Measurements from ENCODE around the gene NXN.
"Not testable (repeated sequence)": the region's sequence is repeated elsewhere in the genome, so short reads cannot be mapped to it uniquely, and the experiment has no call there.

NXN gene

DNA sequence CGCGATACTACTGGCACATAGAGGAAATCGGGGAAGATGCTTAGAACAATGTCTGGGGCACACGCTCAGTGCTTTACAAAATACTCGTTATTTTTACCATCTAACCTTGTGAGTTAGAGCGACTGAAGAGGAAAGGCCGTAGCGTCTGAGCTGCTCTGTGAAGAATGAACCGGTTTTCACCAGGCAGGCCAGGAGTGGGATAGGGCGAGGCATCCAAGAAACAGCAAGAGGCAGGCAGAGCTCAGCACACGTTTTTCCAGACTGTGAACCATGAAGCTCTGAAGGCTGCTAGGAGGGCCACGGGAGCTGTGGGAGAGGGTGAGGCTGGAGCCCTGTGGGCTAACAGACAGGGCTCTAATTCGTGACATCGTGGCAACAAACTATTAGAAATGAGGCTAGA, 101.9 kb downstream of the NXN start:
- Mint-ChIP-seq H3K9me3 (no peaks in the 10 kb centered on the region), H3K27ac (no peak overlapping the region), H3K4me1 (peaks cover 2 to 11% of the 10 kb centered on the region in 2 donors), H3K27me3 (peaks cover 36 to 37% of the 10 kb centered on the region in 2 donors), H3K36me3 (no peaks in the 10 kb centered on the region), H3K4me3 (no peak overlapping the region)
- DNase-seq (no peak), ATAC-seq (replicated peaks) (no peak)

DNA sequence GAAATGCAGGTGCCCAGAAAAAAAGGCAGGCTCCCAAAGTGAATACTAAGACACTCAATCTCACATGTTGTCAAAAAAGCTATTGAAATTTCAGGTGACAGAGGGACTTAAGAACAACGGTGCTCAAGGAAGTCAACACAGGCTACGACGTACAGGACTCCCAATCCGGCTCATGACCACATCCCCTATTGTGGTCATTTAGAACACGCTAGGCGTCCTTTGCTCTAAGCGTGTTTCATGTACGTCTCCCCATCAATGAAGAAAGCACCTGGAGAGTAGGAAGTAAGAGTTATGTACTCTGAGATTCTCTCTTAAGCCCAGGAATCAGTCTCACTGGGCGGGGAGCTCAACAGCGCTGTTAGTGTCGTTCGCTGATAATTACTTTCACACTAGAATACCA, 103.3 kb downstream of the NXN start:
- peaks cover 2 to 11% of the 10 kb centered on the region in 2 donors for H3K4me1 Mint-ChIP-seq
- no peak overlapping the region for H3K4me3 Mint-ChIP-seq

DNA sequence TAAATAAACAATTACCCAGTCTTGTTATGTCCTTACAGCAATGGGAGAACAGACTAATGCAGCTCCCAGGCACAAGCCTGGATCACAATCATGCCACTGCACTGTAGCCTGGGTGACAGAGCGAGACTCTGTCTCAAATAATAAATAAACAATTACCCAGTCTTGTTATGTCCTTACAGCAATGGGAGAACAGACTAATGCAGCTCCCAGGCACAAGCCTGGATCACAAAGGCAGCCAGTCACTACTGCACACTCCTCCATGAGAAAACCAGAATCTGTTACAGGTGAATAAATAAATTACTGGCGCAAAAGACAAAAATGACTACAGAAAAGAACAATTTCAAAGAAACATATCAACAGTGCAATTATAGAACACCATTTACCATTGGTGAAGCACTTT, 105.0 kb downstream of the NXN start:
- not testable (repeated sequence) for DNase-seq; H3K27ac Mint-ChIP-seq; ATAC-seq (replicated peaks); H3K9me3 Mint-ChIP-seq; H3K36me3 Mint-ChIP-seq; H3K4me1 Mint-ChIP-seq; H3K4me3 Mint-ChIP-seq
- H3K27me3 Mint-ChIP-seq = peaks cover 36 to 44% of the 10 kb centered on the region in 2 donors

More for the DNA sequence above, 103.3 kb downstream of the NXN start:
- peaks cover 0 to 3% of the 10 kb centered on the region in 2 donors for H3K36me3 Mint-ChIP-seq
- ATAC-seq (replicated peaks) (peak; percentile 80 to 90), DNase-seq (peak; percentile 4)
- no peak overlapping the region for H3K27ac Mint-ChIP-seq
- H3K27me3 Mint-ChIP-seq = peaks cover 40% of the 10 kb centered on the region in 2 donors
- peaks cover 0 to 2% of the 10 kb centered on the region in 2 donors for H3K9me3 Mint-ChIP-seq

DNA sequence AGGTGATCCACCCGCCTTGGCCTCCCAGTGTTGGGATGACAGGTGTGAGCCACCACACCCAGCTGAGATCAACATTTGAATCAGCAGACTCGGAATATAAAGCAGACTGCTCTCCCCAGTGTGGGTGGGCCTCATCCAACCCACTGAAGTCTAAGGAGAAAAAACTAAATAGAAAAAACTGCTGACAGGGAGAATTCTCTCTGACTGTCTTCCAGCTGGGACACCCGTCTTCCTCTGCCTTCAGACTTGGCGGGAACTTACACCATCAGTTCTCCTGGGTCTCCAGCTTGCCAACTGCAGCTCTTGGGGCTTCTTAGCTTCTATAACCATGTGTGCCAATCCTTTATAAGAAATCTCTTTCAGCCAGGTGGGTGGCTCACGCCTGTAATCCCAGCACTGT, 106.7 kb downstream of the NXN start:
- no peak overlapping the region for H3K27ac Mint-ChIP-seq
- no peak overlapping the region for H3K4me3 Mint-ChIP-seq
- peaks cover 0 to 3% of the 10 kb centered on the region in 2 donors for H3K36me3 Mint-ChIP-seq
- DNase-seq (no peak), ATAC-seq (replicated peaks) (no peak)
- peaks cover 47 to 55% of the 10 kb centered on the region in 2 donors for H3K27me3 Mint-ChIP-seq
- H3K4me1 Mint-ChIP-seq = peaks cover 4% of the 10 kb centered on the region in 2 donors
- peaks cover 0 to 2% of the 10 kb centered on the region in 2 donors for H3K9me3 Mint-ChIP-seq

DNA sequence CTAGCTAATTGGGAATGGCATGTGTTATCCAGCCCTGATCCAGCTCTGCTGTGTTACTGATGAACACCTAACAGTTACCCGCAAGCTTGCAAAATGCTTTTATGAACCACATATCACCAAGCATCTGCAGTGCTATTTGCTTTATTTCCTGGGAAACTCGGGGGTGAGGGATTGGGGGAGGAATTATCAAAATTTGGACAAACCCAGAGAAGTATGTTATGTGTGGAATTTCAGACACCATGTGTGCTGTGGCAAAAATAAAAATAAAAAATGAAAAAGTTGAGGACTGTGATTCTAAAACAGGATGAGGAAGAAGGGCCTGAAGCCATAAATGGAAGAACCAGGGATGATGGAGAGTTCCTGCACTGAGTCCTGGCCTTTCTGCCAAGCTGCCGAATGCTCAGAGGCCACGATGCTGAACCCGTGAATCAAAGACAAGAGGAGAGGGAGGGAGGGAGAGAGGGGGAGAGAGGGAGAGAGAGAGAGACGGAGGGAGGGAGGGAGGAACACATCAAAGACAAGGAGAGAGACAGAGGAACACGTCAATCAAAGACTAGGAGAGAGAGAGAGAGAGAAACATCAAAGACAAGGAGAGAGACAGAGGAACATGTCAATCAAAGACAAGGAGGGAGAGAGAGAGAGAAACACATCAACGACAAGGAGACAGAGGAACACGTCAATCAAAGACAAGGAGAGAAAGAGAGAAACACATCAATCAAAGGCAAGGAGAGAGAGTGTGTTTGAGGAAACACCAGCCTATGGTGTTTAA, 107.6 kb downstream of the NXN start:
- H3K36me3 Mint-ChIP-seq = peaks cover 0 to 3% of the 10 kb centered on the region in 2 donors
- no peak for DNase-seq
- peaks cover 44 to 48% of the 10 kb centered on the region in 2 donors for H3K27me3 Mint-ChIP-seq
- peaks cover 4% of the 10 kb centered on the region in 2 donors for H3K4me1 Mint-ChIP-seq
- H3K27ac Mint-ChIP-seq = no peak overlapping the region
- no peak for ATAC-seq (replicated peaks)
- no peak overlapping the region for H3K4me3 Mint-ChIP-seq
- H3K9me3 Mint-ChIP-seq = peaks cover 0 to 2% of the 10 kb centered on the region in 2 donors

DNA sequence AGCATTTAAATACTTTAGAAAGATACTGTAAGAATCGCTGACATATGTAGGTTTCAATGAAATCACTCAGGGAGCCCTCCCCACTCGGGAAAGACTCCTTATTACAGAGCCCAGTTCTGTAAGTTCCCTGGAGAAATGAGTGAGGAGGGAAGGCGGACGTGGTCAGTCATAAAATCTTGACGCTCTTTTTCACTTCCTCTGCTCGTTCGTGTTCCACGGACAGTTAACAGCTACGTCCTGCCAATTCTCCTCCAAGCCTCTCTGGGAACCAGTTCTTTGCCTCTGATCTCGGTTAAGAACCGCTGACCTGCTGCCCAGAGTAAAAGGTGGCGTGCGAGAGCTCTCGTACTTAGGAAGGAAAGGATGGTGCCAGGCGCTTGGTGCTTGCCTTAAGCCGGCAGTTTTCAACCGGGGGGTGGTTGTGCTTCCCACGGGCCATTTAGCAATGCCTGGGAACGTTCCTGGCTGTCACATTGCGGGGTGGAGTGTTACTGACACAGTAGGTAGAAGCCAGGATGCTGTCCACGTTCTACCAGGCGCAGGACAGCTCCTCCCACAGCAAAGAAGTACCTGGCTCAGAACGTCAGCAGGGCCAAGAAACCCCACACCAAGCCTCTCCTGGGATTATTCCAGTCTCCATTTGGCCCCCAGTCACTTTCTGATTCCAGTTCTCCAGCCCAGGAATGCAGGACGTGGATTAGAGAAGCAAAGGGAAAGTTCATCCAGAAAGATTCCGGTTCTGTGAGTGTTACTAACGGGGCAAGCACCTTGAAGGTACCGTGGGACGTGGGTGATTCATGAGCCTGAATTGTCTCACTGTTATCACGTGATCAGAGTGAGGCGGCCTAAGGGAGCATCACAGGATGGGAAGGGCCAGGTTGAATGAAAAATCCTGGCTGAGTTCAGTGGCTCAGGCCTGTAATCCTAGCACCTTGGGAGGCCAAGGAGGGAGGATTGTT, 109.7 kb downstream of the NXN start:
- DNase-seq = no peak
- Mint-ChIP-seq H3K9me3 (peaks cover 0 to 2% of the 10 kb centered on the region in 2 donors), H3K27ac (no peak overlapping the region), H3K4me3 (no peak overlapping the region), H3K4me1 (peaks cover 0 to 2% of the 10 kb centered on the region in 2 donors), H3K27me3 (peaks cover 32 to 42% of the 10 kb centered on the region in 2 donors), H3K36me3 (peaks cover 0 to 3% of the 10 kb centered on the region in 2 donors)
- ATAC-seq (replicated peaks) = no peak

DNA sequence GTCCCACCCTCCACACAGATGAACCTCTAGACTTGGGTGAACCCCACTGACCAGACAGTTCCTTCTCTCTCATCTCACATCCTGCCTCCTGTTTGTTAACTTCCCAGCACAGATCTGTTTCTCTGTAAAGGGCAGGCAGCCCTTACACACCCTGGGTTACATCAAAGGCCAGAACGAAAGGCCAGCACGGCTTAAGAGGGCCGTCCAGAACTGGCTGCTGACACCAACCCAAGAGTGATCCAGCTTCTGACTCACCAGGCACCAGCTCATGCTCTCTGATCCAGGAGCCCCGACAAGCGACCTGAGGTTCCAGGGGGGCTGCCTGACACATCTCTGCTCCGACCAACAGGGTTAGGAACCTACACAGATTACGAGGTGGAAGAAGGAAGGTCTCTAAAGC, 110.5 kb downstream of the NXN start:
- H3K9me3 Mint-ChIP-seq = peaks cover 0 to 2% of the 10 kb centered on the region in 2 donors
- H3K4me1 Mint-ChIP-seq = peaks cover 0 to 2% of the 10 kb centered on the region in 2 donors
- H3K27me3 Mint-ChIP-seq = peaks cover 37 to 44% of the 10 kb centered on the region in 2 donors
- H3K27ac Mint-ChIP-seq = no peak overlapping the region
- ATAC-seq (replicated peaks) (no peak), DNase-seq (no peak)
- H3K4me3 Mint-ChIP-seq = no peak overlapping the region
- peaks cover 0 to 3% of the 10 kb centered on the region in 2 donors for H3K36me3 Mint-ChIP-seq

DNA sequence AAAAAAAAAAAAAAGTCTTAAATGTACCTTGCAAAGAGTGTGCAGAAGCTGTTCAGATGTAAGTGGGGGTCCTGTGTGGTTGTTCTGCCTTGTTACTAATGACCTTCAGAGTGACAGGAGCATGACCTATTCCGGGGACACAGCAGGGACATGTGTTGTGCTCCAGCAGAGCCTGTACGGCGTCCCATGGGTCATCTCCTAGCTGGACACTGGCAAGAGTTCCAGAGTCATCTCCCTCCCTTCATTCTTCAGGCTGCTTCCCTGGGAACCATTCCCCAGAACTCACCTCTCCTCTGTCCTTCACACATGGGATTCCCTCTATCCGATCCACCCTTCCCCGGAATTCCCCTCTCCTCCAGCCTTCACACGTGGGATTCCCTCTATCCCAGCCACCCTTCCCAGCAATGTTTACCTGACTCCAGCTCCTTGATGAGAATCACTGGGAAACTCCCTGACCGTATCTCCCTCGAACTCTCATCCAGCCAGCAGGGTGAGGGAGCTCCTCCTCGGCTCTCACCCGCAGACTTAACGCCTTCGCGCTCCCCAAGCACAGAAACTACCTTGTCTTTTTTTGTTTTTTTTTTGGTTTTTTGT, 111.6 kb downstream of the NXN start:
- no peak for ATAC-seq (replicated peaks)
- H3K9me3 Mint-ChIP-seq = peaks cover 0 to 2% of the 10 kb centered on the region in 2 donors
- peaks cover 0 to 2% of the 10 kb centered on the region in 2 donors for H3K4me1 Mint-ChIP-seq
- H3K36me3 Mint-ChIP-seq = peaks cover 0 to 3% of the 10 kb centered on the region in 2 donors
- H3K27me3 Mint-ChIP-seq = peaks cover 40 to 44% of the 10 kb centered on the region in 2 donors
- no peak for DNase-seq
- H3K4me3 Mint-ChIP-seq = no peak overlapping the region
- no peak overlapping the region for H3K27ac Mint-ChIP-seq

DNA sequence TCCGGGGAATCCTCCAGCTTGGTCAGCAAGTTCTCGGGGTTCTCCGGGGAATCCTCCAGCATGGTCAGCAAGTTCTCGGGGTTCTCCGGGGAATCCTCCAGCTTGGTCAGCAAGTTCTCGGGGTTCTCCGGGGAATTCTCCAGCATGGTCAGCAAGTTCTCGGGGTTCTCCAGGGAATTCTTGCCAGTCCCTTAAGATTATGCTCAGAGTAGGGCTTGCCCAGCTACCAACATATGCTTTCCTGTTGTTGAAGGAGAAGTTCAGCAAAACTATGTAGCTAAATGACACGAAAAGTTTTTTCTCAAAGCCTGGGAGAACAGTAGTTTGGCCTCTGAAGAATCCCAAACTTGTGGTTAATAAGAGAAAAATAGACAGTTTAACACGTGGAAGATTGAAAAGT, 112.3 kb downstream of the NXN start:
- H3K9me3 Mint-ChIP-seq; H3K4me1 Mint-ChIP-seq; H3K4me3 Mint-ChIP-seq; H3K36me3 Mint-ChIP-seq; ATAC-seq (replicated peaks); DNase-seq; H3K27ac Mint-ChIP-seq: not testable (repeated sequence)
- H3K27me3 Mint-ChIP-seq = peaks cover 37 to 41% of the 10 kb centered on the region in 2 donors

DNA sequence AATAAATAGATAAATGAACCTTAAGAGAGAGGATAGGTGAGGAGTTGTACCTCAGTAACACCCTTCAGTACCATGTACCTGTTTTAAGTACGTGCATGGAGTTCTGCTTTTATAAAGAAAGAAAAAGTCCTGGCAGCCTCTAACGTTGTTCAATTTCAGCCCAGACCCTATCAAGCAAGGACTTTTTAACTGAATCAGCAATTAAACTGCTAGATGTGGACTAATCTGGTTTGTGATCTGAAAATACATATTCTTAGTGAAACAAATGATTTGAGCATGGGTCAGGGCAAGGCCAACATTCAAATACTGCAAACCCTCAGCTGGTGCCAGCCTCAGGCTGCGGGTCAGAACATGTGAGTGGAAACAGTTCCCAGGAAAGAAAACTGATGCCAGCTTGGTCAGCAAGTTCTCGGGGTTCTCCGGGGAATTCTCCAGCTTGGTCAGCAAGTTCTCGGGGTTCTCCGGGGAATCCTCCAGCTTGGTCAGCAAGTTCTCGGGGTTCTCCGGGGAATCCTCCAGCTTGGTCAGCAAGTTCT, 112.9 kb downstream of the NXN start:
- ATAC-seq (replicated peaks) (no peak), DNase-seq (no peak)
- Mint-ChIP-seq H3K27me3 (peaks cover 32 to 35% of the 10 kb centered on the region in 2 donors), H3K4me3 (no peak overlapping the region), H3K36me3 (no peaks in the 10 kb centered on the region), H3K9me3 (no peaks in the 10 kb centered on the region), H3K27ac (no peak overlapping the region), H3K4me1 (peaks cover 0 to 2% of the 10 kb centered on the region in 2 donors)

DNA sequence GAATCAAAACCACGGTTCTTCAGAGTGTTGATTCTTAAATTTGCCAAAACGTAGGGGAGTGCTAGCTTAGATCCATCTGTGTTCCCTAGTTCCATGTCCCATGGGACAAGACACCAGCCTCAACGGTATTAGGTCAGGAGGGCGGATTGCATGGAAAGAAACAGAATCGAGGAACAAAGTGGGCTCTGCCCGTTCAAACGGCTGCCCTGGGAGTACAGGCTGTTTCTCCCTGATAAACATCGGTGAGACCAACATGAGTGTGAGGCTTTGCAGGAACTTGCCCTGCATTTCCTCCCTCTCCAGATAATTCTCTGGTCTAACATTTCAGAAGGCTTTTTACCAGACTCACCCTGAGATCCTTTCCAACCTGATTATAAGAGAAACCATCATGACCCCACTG, 115.3 kb downstream of the NXN start:
- no peaks in the 10 kb centered on the region for H3K36me3 Mint-ChIP-seq
- DNase-seq = no peak
- H3K9me3 Mint-ChIP-seq = no peaks in the 10 kb centered on the region
- H3K4me3 Mint-ChIP-seq = no peak overlapping the region
- no peak overlapping the region for H3K27ac Mint-ChIP-seq
- no peaks in the 10 kb centered on the region for H3K4me1 Mint-ChIP-seq
- ATAC-seq (replicated peaks) = no peak
- peaks cover 29% of the 10 kb centered on the region in 2 donors for H3K27me3 Mint-ChIP-seq

DNA sequence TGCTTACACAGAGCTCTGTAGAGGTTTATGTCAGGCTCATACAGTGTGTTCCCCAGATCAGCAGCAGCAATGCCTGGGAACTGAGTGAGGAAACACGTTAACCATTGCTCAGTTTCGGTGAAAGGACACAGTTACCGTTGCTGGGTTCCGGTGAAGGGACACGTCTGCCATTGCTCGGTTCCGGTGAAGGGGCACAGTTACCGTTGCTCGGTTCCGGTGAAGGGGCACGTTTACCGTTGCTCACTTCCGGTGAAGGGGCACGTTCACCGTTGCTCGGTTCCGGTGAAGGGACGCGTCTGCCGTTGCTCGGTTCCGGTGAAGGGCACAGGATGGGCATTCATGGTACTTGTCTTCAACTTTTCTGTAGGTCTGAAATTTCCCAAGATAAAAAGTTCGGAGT, 115.7 kb downstream of the NXN start:
- H3K36me3 Mint-ChIP-seq = no peaks in the 10 kb centered on the region
- H3K4me1 Mint-ChIP-seq = no peaks in the 10 kb centered on the region
- ATAC-seq (replicated peaks) (no peak), DNase-seq (no peak)
- H3K27ac Mint-ChIP-seq = no peak overlapping the region
- H3K27me3 Mint-ChIP-seq = peaks cover 25 to 26% of the 10 kb centered on the region in 2 donors
- H3K4me3 Mint-ChIP-seq = peak overlapping the region in 1 of 2 donors; percentile 44
- H3K9me3 Mint-ChIP-seq = no peaks in the 10 kb centered on the region

DNA sequence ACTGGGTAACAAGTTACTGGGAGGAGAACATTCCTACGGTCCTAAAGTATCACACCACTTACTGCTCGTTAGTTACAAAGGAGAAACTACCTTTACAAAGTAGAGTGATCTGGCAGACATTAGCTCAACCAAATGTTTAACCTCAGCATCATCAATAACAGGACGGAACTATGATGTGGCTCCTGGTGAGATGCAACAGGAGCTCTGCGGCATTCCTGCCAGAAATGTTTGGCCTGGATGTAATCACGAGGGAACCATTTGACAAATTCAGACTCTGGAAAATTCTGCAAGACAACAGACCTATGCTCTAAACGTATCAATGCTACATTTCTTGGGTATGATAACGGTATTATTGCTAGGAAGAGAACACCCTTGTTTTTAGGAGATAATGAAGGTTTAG, 117.0 kb downstream of the NXN start:
- Mint-ChIP-seq H3K4me3 (no peak overlapping the region), H3K27ac (no peak overlapping the region), H3K27me3 (peaks cover 12 to 16% of the 10 kb centered on the region in 2 donors), H3K9me3 (no peaks in the 10 kb centered on the region), H3K36me3 (no peaks in the 10 kb centered on the region), H3K4me1 (no peaks in the 10 kb centered on the region)
- DNase-seq = no peak
- ATAC-seq (replicated peaks) = no peak

DNA sequence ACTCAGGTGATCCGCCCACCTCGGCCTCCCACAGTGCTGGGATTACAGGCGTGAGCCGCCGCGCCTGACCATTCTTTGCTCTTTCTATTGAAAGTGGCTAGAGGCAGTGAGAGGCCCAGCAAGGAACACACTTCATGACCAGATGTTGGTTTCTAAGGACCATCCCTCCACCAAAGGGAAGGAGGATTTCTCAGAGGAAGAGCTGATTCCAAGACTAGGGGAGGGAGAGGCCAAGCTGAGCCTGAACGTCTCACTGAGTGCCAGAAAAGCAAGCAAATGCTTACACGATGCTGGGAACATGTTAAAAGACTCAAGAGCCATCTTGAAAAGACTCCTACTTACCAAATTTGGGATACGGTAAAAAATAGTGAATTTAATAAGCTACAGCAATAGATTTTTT, 118.2 kb downstream of the NXN start:
- no peaks in the 10 kb centered on the region for H3K36me3 Mint-ChIP-seq
- H3K4me1 Mint-ChIP-seq = no peaks in the 10 kb centered on the region
- no peak overlapping the region for H3K27ac Mint-ChIP-seq
- H3K9me3 Mint-ChIP-seq = no peaks in the 10 kb centered on the region
- peaks cover 19 to 27% of the 10 kb centered on the region in 2 donors for H3K27me3 Mint-ChIP-seq
- DNase-seq (no peak), ATAC-seq (replicated peaks) (no peak)
- no peak overlapping the region for H3K4me3 Mint-ChIP-seq
